ENCODE results near the gene ATP6V1F.

ATP6V1F gene

DNA sequence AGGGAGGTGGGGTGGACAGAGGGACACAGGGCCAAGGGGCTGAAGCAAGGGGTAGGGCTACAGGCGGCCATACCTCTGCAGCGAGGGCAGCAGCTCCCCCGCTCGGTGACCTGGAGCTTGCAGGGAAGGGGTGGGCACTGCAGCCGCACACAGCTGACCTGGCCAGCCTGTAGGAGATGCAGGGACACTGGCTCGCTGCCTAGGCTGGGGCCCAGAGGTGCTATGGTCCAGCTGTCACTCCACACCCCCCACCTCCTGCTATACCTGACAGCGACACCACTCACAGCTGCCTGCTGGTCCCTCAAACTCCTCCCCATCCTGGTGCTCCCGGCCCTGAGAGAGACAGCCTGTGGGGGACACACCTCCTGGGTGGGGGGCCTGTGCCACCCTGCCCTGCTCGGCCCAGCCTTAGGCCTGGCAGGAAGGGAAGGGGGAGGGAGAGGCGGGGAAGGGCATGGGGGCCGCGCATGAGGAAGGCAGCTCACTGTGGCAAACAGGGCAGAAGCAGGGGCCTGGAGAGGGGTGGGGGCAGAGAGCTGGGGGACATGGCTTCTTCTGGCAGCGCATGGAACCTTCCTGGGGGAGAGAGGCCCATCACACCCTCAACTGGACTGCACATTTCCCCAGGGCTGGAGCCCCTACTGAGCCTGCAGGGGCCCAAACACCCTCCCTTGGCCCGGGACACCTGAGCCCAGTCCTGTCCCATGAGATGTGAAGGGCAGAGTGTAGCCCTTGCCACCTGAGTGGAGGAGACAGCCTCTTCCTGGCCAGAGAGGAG is 23.9 kb downstream of the ATP6V1F start:
- POLR2A ChIA-PET = no interaction called here
- DNase-seq (ENCODE audit: extremely low spot score) = no peak
- no peak for TF ChIP-seq SP1 (IDR thresholded peaks at IDR 0.05)
- no peak for TF ChIP-seq FOXM1 (IDR thresholded peaks at IDR 0.05; ENCODE audit: borderline replicate concordance)
- TF ChIP-seq TARDBP (IDR thresholded peaks at IDR 0.05) = no peak
- no peak for TF ChIP-seq FOXK2 (IDR thresholded peaks at IDR 0.05)
- no peak for TF ChIP-seq LEF1 (IDR thresholded peaks at IDR 0.05; ENCODE audit: borderline replicate concordance)
- no peak for TF ChIP-seq FOXA1 (IDR thresholded peaks at IDR 0.05)
- CTCF ChIA-PET = no interaction called here

DNA sequence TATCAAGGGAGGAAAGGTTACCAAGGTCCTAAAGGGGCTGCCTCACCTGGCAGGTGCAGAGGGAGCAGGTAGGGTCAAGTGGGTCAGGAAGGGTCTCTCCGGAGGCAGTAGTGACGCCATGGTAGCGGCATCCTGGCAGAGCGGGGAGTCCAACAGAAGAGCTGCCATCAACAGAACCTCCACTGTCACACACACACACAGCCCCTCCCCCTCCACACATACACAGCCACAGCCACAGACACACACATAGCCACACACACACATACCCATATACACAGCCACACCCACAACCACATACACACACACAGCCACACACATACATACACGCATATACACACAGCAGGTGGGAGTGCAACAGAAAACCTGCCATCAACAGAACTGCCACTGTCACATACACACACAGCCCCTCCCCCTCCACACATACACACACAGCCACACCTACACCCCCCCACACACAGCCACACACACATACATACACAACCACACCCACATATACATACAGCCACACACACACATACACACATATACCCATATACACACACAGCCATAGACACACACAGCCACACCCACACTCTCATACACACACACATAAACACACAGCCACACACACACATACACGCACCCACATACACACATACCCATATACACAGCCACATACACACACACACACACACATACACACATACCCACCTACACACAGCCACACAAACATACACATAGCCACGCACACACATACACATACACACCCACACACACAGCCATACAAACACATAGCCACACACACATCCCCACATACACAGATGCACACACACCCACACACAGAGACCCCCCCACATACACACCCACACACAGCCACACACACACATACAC is 24.7 kb downstream of the ATP6V1F start:
- no peak for DNase-seq (ENCODE audit: extremely low spot score)
- TF ChIP-seq ELF4 (IDR thresholded peaks at IDR 0.05) = no peak
- ChIA-PET CTCF (no interaction called here), POLR2A (no interaction called here)

DNA sequence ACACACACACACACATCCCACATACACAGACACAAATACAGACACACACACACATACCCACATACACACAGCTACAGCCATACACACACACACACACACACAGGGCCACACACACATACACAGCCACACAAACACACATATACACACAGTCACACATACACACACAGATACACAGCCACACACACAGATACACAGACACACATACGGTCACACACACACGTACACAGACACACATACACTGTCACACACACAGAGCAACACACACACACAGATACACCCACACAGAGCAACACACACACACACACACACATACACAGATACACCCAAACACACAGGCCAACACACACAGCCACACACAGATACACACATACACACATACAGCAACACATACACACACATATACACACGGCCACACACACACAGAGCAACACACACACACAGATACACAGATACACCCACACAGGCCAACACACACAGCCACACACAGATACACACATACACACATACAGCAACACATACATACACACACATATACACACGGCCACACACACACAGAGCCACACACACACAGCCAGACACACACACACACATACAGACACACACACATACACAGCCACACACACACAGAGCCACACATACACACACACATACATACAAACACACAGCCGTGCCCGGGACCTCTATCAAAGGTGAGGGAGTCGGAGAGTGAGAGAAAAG is 25.5 kb downstream of the ATP6V1F start:
- ChIA-PET CTCF (no interaction called here), POLR2A (no interaction called here)
- TF ChIP-seq FOXA1 (IDR thresholded peaks at IDR 0.05) = no peak
- TF ChIP-seq ZNF384 (IDR thresholded peaks at IDR 0.05) = no peak
- no peak for TF ChIP-seq TARDBP (IDR thresholded peaks at IDR 0.05)
- TF ChIP-seq FOXM1 (IDR thresholded peaks at IDR 0.05; ENCODE audit: borderline replicate concordance) = no peak

DNA sequence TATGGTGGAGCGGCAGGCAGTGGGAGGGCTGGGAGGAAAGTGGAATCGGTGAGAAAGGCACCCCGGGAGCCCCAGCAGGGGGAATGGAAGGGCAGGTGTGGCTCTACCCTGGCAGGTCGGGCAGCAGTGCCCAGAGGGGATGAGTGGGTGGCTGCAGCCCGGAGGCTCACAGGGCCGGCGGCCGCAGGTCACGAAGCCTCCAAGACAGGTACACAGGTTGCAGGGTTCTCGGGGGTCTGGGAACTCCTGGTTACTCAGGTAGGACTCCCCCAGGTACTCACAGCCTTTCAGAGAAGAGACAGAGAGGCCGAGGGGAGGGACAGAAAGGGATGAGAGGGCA is 26.1 kb downstream of the ATP6V1F start:
- TF ChIP-seq, protein P1, sequence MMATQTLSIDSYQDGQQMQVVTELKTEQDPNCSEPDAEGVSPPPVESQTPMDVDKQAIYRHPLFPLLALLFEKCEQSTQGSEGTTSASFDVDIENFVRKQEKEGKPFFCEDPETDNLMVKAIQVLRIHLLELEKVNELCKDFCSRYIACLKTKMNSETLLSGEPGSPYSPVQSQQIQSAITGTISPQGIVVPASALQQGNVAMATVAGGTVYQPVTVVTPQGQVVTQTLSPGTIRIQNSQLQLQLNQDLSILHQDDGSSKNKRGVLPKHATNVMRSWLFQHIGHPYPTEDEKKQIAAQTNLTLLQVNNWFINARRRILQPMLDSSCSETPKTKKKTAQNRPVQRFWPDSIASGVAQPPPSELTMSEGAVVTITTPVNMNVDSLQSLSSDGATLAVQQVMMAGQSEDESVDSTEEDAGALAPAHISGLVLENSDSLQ (IDR thresholded peaks at IDR 0.05) = no peak
- TF ChIP-seq NFRKB (IDR thresholded peaks at IDR 0.05) (no peak), SP1 (IDR thresholded peaks at IDR 0.05) (no peak), TARDBP (IDR thresholded peaks at IDR 0.05) (no peak), LEF1 (IDR thresholded peaks at IDR 0.05; ENCODE audit: borderline replicate concordance) (no peak), HDGF (IDR thresholded peaks at IDR 0.05; ENCODE audit: borderline replicate concordance) (no peak), ARNT (IDR thresholded peaks at IDR 0.05) (no peak), FOXM1 (IDR thresholded peaks at IDR 0.05; ENCODE audit: borderline replicate concordance) (no peak), BHLHE40 (IDR thresholded peaks at IDR 0.05; ENCODE audit: borderline replicate concordance) (no peak), ELF4 (IDR thresholded peaks at IDR 0.05) (no peak), CTBP1 (IDR thresholded peaks at IDR 0.05; ENCODE audit: borderline replicate concordance) (no peak), SUZ12 (IDR thresholded peaks at IDR 0.05) (no peak), ZNF384 (IDR thresholded peaks at IDR 0.05) (no peak), FOXA1 (IDR thresholded peaks at IDR 0.05) (no peak), FOXK2 (IDR thresholded peaks at IDR 0.05) (no peak)
- ChIA-PET POLR2A (no interaction called here), CTCF (interaction anchor here (0.6 kb wide), 1 partner anchor 23 kb away, joined by 3 read pairs; no protein-coding TSS in a partner anchor)
- DNase-seq (ENCODE audit: extremely low spot score) = no peak

More for the DNA sequence above, 25.5 kb downstream of the ATP6V1F start:
- no peak for DNase-seq (ENCODE audit: extremely low spot score)

DNA sequence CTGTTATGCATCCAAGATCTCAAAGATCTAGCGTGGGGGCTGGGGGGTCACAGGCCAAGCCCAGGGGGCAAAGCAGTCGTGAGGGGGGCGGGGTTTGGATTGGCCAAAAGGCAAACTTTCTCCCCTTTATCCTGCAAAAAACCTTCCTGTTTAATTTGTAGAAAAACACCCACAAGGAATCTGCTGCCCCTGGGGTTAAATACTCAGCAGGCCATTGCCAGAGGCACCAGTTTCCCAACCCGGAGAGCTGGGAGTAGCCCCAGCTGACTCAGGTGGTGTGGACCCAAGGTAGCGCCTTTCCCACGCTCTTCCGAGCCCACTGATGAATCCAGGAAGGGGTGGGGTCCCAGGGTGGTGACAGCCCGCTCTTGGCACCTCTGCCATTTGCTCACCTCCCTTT is 26.5 kb downstream of the ATP6V1F start:
- CTCF ChIA-PET = interaction anchor here (0.6 kb wide), 1 partner anchor 23 kb away, joined by 3 read pairs; no protein-coding TSS in a partner anchor
- POLR2A ChIA-PET = no interaction called here
- no peak for DNase-seq (ENCODE audit: extremely low spot score)
- TF ChIP-seq FOXM1 (IDR thresholded peaks at IDR 0.05; ENCODE audit: borderline replicate concordance) (no peak), L3MBTL2 (conservative IDR thresholded peaks at IDR 0.05) (no peak), FOXK2 (IDR thresholded peaks at IDR 0.05) (no peak), SP1 (IDR thresholded peaks at IDR 0.05) (no peak), TARDBP (IDR thresholded peaks at IDR 0.05) (no peak), FOXA1 (IDR thresholded peaks at IDR 0.05) (no peak), BHLHE40 (IDR thresholded peaks at IDR 0.05; ENCODE audit: borderline replicate concordance) (no peak), CTBP1 (IDR thresholded peaks at IDR 0.05; ENCODE audit: borderline replicate concordance) (no peak), ELF4 (IDR thresholded peaks at IDR 0.05) (no peak), LEF1 (IDR thresholded peaks at IDR 0.05; ENCODE audit: borderline replicate concordance) (no peak), ZNF384 (IDR thresholded peaks at IDR 0.05) (no peak), SUZ12 (IDR thresholded peaks at IDR 0.05) (no peak)
- TF ChIP-seq, protein P1 (IDR thresholded peaks at IDR 0.05) = no peak

DNA sequence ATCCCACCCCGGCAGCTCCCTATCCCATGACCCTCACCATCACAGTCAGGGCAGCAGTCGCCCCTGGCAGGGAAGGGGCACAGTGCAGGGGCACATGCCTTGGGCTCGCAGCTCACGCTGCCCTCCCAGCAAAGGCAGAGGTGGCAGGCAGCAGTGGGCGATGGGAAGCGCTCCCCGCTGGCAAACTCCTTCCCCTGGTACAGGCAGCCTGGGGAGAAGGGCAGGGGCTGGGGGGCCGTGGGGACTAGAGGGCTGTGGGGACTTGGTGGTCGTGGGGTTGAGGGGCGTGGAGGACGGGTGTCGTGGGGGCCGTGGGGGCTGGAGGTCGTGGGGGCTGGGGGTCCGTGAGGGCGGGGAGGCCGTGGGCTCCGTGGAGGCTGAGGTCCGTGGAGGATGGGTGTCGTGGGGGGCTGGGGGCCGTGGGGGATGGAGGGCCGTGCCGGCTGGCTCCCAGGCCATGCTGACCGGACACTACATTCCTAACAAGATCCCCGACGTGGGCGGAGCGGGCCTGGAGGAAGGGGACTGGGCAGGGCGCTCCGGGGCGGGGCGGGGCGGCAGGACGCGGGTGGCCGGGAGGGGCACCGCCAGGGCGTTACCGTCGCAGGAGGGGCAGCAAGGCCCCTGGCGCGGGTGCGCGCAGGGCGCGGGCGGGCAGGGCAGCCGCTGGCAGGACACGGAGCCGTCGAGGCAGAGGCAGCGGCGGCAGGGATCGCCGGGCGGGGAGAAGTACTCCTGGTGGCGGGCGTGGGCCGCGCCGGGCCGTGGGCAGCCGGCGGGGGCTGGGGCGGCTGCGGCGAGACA is 27.9 kb downstream of the ATP6V1F start:
- ChIA-PET POLR2A (no interaction called here), CTCF (no interaction called here)
- no peak for TF ChIP-seq NFRKB (IDR thresholded peaks at IDR 0.05)
- no peak for TF ChIP-seq LEF1 (IDR thresholded peaks at IDR 0.05; ENCODE audit: borderline replicate concordance)
- TF ChIP-seq CTBP1 (IDR thresholded peaks at IDR 0.05; ENCODE audit: borderline replicate concordance) = no peak
- no peak for TF ChIP-seq ZNF384 (IDR thresholded peaks at IDR 0.05)
- TF ChIP-seq HDGF (IDR thresholded peaks at IDR 0.05; ENCODE audit: borderline replicate concordance) = no peak
- TF ChIP-seq BHLHE40 (IDR thresholded peaks at IDR 0.05; ENCODE audit: borderline replicate concordance) = no peak
- no peak for TF ChIP-seq SUZ12 (IDR thresholded peaks at IDR 0.05)
- no peak for DNase-seq (ENCODE audit: extremely low spot score)
